ENCODE measurements around the gene IFNA5.

Gene IFNA5

DNA sequence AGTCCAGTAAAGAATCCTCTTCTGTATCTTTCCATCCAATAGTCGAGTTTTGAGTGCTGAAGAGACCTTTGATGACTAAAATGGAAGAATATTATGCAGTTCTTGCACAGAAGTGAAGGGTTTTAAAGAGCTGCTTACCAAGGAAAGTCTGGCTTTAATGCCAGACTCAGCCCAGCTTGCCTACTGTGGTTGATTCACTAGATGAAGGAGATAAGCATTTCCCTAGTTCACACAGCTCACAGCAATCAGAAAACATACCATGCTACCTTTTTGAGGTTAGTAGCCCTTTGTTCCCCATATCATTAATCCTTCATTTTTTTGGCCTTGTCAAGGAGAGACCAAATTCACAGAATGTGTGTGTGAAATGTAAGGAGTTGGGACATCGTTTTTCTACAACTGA, 15.3 kb downstream of the IFNA5 start:
- DNase-seq, result no peak

DNA sequence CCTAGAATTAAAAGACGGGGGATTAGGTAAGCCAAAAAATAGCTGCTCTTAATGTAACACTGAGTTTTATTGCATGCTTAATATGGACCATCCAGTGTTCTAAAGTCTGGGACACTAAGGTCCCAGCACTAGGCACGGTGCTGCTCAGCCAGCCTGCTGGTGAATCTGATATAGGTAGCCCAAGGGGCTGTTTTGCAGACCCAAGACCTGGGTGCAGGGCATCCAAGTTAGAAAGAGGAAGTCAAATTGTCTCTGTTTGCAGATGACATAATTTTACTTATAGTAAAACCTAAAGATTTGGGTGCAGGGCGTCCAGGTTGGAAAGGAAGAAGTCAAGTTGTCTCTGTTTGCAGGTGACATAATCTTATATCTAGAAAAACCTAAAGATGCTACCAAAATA, 17.8 kb downstream of the IFNA5 start:
- DNase-seq, result no peak

- DNase-seq, result no peak
Measured at GRCh38 chr9:21286659-21287058, 18.5 kb downstream of the IFNA5 start.

DNA sequence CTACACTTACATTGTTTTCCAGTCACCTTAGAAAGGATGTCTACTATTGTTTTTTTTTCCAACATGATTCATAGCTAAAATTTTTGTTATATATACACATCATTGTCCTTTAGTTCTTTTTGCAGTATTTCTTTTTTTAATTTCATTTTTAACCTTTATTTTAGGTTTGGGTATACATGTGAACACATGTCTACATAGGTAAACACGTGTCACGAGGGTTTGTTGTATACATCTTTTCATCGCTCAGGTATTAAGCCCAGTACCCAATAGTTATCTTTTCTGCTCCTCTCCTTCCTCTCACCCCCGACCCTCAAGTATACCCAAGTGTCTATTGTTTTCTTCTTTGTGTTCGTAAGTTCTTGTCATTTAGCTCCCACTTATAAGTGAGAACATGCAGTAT, 19.0 kb downstream of the IFNA5 start:
- no peak for DNase-seq

DNA sequence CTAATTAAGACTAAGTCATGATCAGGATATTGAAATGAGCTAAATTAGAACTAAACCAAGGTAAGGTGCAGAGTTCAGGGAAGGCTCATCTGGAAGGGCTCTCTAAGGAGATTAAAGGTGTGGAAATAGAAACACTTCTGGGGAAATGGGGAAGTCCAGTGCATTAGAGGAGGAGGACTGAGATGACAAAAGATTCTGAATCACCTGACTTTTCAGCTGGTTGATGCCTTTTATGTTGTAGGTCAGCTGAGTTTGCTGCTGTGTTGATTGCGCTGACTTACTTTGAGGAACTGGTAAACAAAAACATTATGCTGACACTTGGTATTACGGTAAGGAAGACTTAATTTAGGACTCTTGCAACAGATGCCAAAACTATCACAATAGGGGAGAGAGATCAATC, 23.8 kb downstream of the IFNA5 start:
- no peak for DNase-seq

GRCh38 chr9:21268347-21268657, 36.8 kb downstream of the IFNA5 start:
- no peak for DNase-seq

GRCh38 chr9:21267485-21268346, 37.4 kb downstream of the IFNA5 start:
- DNase-seq, result no peak

- no peak for DNase-seq
Measured at GRCh38 chr9:21266733-21267484, 38.2 kb downstream of the IFNA5 start.

DNA sequence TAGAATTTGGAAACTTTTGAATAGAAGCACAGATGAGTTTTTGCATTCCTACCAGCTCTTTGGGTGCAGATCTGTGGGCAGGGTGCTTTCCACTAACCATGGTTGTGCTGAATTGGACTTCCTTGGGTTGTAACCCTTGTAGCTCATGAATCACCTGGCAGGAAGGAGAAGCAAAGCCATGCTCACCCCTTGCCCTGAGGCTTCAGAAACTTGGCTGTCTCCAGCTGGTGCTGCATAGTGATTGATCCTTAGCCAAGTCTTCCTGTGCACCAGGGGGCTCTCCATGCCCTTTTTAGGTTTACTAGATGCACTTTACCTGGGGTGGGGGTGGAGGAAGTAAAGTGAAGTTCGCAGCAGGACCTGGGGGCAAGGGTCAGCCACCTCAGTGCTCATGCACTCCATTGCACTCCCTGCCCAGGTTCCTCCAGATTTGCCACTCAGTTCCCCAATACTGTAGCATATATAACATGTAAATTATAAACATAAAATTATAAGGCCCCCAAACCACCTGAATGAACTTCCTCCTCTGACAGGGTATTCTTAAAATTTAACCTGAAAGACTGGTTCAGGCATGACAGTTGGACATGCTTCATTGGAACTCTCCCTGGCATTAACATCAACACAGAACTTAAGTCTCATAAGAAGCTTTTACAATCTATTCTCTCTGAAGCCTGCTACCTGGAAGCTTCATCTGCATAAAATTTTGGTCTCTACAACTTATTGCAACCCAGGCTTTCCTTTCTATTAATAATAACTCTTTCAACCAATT, 39.5 kb downstream of the IFNA5 start:
- no peak for DNase-seq

DNA sequence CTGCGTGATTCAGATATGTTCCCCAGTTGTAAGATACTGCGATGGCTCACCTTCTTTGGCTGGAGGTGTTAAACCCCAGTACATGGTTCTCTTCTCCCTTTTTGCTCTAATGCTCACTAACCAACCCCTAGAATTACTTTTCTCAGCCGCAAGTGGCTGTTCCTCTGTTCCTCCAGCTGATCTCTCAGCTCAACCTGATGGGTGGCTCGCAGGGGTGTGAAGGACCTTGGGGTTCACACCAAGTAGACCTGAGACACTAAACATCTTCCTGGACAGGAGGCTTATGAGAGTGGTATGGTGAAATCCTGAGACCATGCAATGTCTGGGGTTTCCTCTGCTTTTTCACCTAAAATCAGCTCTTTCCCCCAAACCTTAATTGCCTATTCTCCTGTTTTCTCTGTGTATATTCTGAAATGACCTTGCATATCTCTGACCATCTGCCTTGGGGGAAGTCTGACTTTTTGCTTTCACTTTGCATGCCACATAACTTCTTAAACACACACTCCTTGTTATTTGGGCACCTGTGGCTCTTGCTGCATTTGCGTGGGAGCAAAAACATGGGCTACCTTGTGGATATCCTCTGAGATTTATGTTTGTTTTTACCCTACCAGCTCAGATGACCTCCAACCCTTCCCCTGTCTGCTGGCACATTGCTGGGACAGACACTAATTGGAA, 49.4 kb downstream of the IFNA5 start:
- no peak for DNase-seq

Data from activated CD4-positive, alpha-beta T cell treated with anti-CD3 and anti-CD28 coated beads, Interleukin-2, amount 50 U/mL, for 16 hours (primary cell).